GM23248 (cell line): Measurements from ENCODE around the gene ADCY10. TPM values are rescaled to one million over a fixed set of nuclear protein-coding genes. Genes with fewer than 3 reads are reported as not detected.
"Not testable (repeated sequence)": the region's sequence is repeated elsewhere in the genome, so short reads cannot be mapped to it uniquely, and the experiment has no call there.

Experiments used
- DNase-seq: peaks from one replicate; pipeline ENCODE4 v3.0.0-alpha.2; 2015
- H2AFZ ChIP-seq: fragments of 200-600 bp; sonication (generic); 2 replicates; pipeline ENCODE4 v1.6.1; 2016; ENCODE audit warnings: antibody characterized with exemption
- H3F3A ChIP-seq: fragments of 200-600 bp; sonication (generic); 2 replicates; pipeline ENCODE4 v1.6.1; 2016; ENCODE audit warnings: mild to moderate bottlenecking, antibody characterized with exemption, mixed run types; ENCODE audit not compliant: insufficient read depth
- H3K27ac ChIP-seq: fragments of 200-600 bp; sonication (generic); 2 replicates; pipeline ENCODE4 v1.5.1; 2016; ENCODE audit warnings: mild to moderate bottlenecking
- H3K27me3 ChIP-seq: fragments of 200-600 bp; sonication (generic); replicated peaks from 2 replicates; pipeline ENCODE4 v1.6.1; 2016; ENCODE audit warnings: mild to moderate bottlenecking; ENCODE audit not compliant: insufficient read depth
- H3K36me3 ChIP-seq: fragments of 200-600 bp; sonication (generic); 2 replicates; pipeline ENCODE4 v1.6.1; 2016; ENCODE audit warnings: low read depth, mild to moderate bottlenecking
- H3K4me1 ChIP-seq: fragments of 200-600 bp; sonication (generic); 2 replicates; pipeline ENCODE4 v1.6.1; 2016; ENCODE audit warnings: mild to moderate bottlenecking; ENCODE audit not compliant: insufficient read depth
- H3K4me2 ChIP-seq: fragments of 200-600 bp; sonication (generic); one replicate; pipeline ENCODE4 v1.6.1; 2016; ENCODE audit warnings: mild to moderate bottlenecking; ENCODE audit not compliant: unreplicated experiment
- H3K4me3 ChIP-seq: fragments of 200-600 bp; sonication (generic); 2 replicates; pipeline ENCODE4 v1.5.1; 2016; ENCODE audit warnings: mild to moderate bottlenecking
- H3K79me2 ChIP-seq: fragments of 200-600 bp; sonication (generic); 2 replicates; pipeline ENCODE4 v1.6.1; 2016; ENCODE audit warnings: mild to moderate bottlenecking; ENCODE audit not compliant: insufficient read depth
- H3K9ac ChIP-seq: fragments of 200-600 bp; sonication (generic); 2 replicates; pipeline ENCODE4 v1.6.1; 2016; ENCODE audit warnings: mild to moderate bottlenecking
- H3K9me2 ChIP-seq: fragments of 200-600 bp; sonication (generic); 2 replicates; pipeline ENCODE4 v1.6.1; 2016; ENCODE audit warnings: mixed run types, mild to moderate bottlenecking, moderate library complexity; ENCODE audit not compliant: insufficient read depth
- H3K9me3 ChIP-seq: fragments of 200-600 bp; sonication (generic); one replicate; pipeline ENCODE4 v1.6.1; 2017; ENCODE audit warnings: low read depth
- H4K20me1 ChIP-seq: fragments of 200-600 bp; sonication (generic); 2 replicates; pipeline ENCODE4 v1.6.0; 2016; ENCODE audit not compliant: insufficient read depth
- EZH2 ChIP-seq: fragments of 200-600 bp; sonication (generic); IDR thresholded peaks from 2 replicates; pipeline ENCODE4 v1.6.1; 2018; ENCODE audit warnings: antibody characterized with exemption, mild to moderate bottlenecking; ENCODE audit not compliant: insufficient read depth, poor library complexity, severe bottlenecking
- EZH2phosphoT487 ChIP-seq: fragments of 200-600 bp; sonication (generic); IDR thresholded peaks from 2 replicates; pipeline ENCODE4 v1.6.1; 2018; ENCODE audit warnings: antibody characterized with exemption, moderate library complexity, mild to moderate bottlenecking, low read depth; ENCODE audit not compliant: insufficient read depth
- WGBS, 2 experiments: methylation state at CpG; one replicate each; pipeline ENCODE4 v1.1.6; 2015 to 2017; ENCODE audit warnings: low lambda C conversion rate in 2 of 2, low coverage in 1 of 2; ENCODE audit errors: missing lambda C conversion rate in 2 of 2; 5-methylcytosine and 5-hydroxymethylcytosine counted together
- in situ Hi-C: fragments of 300-500 bp; cut with MboI; formaldehyde crosslinking; loops from 2 replicates; pipeline ENCODE4 v1.15.0; 2020
- polyA plus RNA-seq: library from polyadenylated mRNA; unstranded; fragments of >200 nt; fragmentation: Nextera tagmentation; extraction: Ambion mirVana; gene quantifications from 2 replicates; pipeline ENCODE4 v1.2.1, GENCODE V29; 2016
- total RNA-seq: library from RNA; depleted of rRNA; stranded (reverse); fragments of >200 nt; shearing (Covaris generic); gene quantifications from 2 replicates; pipeline ENCODE4 v1.2.3, GENCODE V29; 2014

The ADCY10 gene
- total and polyA plus RNA-seq, 2 experiments from 2014 or later = 0.11 TPM

- DNase-seq, H3K4me2 ChIP-seq, H3K9ac ChIP-seq, H3K27me3 ChIP-seq, H3K9me3 ChIP-seq, H2AFZ ChIP-seq, in situ Hi-C loops, H3K9me2 ChIP-seq, H3F3A ChIP-seq, H3K79me2 ChIP-seq, H3K36me3 ChIP-seq, H4K20me1 ChIP-seq, H3K4me3 ChIP-seq, H3K27ac ChIP-seq: not testable (repeated sequence)
- peaks cover 17% of the 10 kb centered on the region for H3K4me1 ChIP-seq
Measured at GRCh38 chr1:167865193-167865592, 48.7 kb downstream of the ADCY10 start.

- Histone ChIP-seq H3K4me1 (peaks cover 18% of the 10 kb centered on the region), H3K9me2 (no peaks in the 10 kb centered on the region), H4K20me1 (no peaks in the 10 kb centered on the region), H3K4me2 (no peak overlapping the region), H2AFZ (no peak overlapping the region), H3K27ac (no peak overlapping the region), H3K79me2 (no peaks in the 10 kb centered on the region), H3K36me3 (no peaks in the 10 kb centered on the region), H3K27me3 (no peaks in the 10 kb centered on the region), H3K9me3 (no peaks in the 10 kb centered on the region), H3K9ac (no peak overlapping the region), H3F3A (peaks cover 7% of the 10 kb centered on the region), H3K4me3 (no peak overlapping the region)
- 84 to 89% methylated on average over 6 of the region's 6 CpGs for WGBS, 2 experiments
- DNase-seq = no peak
- no peak for TF ChIP-seq EZH2
- no peak for TF ChIP-seq EZH2phosphoT487
- in situ Hi-C loops = no loop called here
Measured at GRCh38 chr1:167864392-167865032, 49.4 kb downstream of the ADCY10 start.

- Histone ChIP-seq H3K79me2 (no peaks in the 10 kb centered on the region), H3K27ac (no peak overlapping the region), H2AFZ (no peak overlapping the region), H3K27me3 (no peaks in the 10 kb centered on the region), H3K9me2 (no peaks in the 10 kb centered on the region), H3K36me3 (no peaks in the 10 kb centered on the region), H3K4me3 (no peak overlapping the region), H3K4me2 (no peak overlapping the region), H3K9ac (no peak overlapping the region), H4K20me1 (no peaks in the 10 kb centered on the region), H3K4me1 (peaks cover 18% of the 10 kb centered on the region), H3K9me3 (no peaks in the 10 kb centered on the region), H3F3A (peaks cover 7% of the 10 kb centered on the region)
- TF ChIP-seq EZH2phosphoT487 = no peak
- no peak for TF ChIP-seq EZH2
- DNase-seq = no peak
- 94 to 95% methylated on average over 5 of the region's 5 CpGs for WGBS, 2 experiments
- in situ Hi-C loops = no loop called here
Measured at GRCh38 chr1:167863921-167864279, 50.0 kb downstream of the ADCY10 start.

GRCh38 chr1:167863191-167863920 lies 50.6 kb downstream of the ADCY10 start:
- H3K9me2 ChIP-seq, DNase-seq, H3K9me3 ChIP-seq, H3K79me2 ChIP-seq, H3K4me3 ChIP-seq, H3K4me2 ChIP-seq, H3F3A ChIP-seq, H2AFZ ChIP-seq, in situ Hi-C loops, H3K27ac ChIP-seq, H3K36me3 ChIP-seq, H4K20me1 ChIP-seq, H3K27me3 ChIP-seq, H3K9ac ChIP-seq: not testable (repeated sequence)
- peaks cover 18% of the 10 kb centered on the region for H3K4me1 ChIP-seq
- 92% methylated on average over 26 of the region's 26 CpGs for WGBS, 2 experiments

- Histone ChIP-seq H2AFZ (no peak overlapping the region), H3K27ac (no peak overlapping the region)
- TF ChIP-seq EZH2phosphoT487 (no peak), EZH2 (no peak)
Measured at GRCh38 chr1:167862432-167863076, 51.4 kb downstream of the ADCY10 start.

More at GRCh38 chr1:167862432-167863076, 51.4 kb downstream of the ADCY10 start:
- H3K9me2 ChIP-seq = no peaks in the 10 kb centered on the region
- H3F3A ChIP-seq = peaks cover 7% of the 10 kb centered on the region
- H3K9me3 ChIP-seq = no peaks in the 10 kb centered on the region
- H3K36me3 ChIP-seq = no peaks in the 10 kb centered on the region
- peak; percentile 50 for DNase-seq
- H3K27me3 ChIP-seq = no peaks in the 10 kb centered on the region
- peak overlapping the region; percentile 62 for H3K4me2 ChIP-seq
- no peak overlapping the region for H3K4me3 ChIP-seq
- peaks cover 18% of the 10 kb centered on the region for H3K4me1 ChIP-seq
- H4K20me1 ChIP-seq = no peaks in the 10 kb centered on the region
- no peaks in the 10 kb centered on the region for H3K79me2 ChIP-seq
- WGBS, 2 experiments = 97 to 100% methylated on average over 1 of the region's 1 CpG
- H3K9ac ChIP-seq = no peak overlapping the region
- in situ Hi-C loops = no loop called here
